Uterus (tissue), 4 donors: ENCODE data around the gene PCAT7. TPM values are rescaled to one million over a fixed set of nuclear protein-coding genes. Genes with fewer than 3 reads are reported as not detected.
"Not testable (repeated sequence)": the region's sequence is repeated elsewhere in the genome, so short reads cannot be mapped to it uniquely, and the experiment has no call there.

Experiments
- DNase-seq, 2 donors: peaks; one replicate each; pipeline ENCODE4 v3.0.0-alpha.2; 2019 to 2020
- H3K27ac ChIP-seq, 2 donors: fragments of 200-600 bp; sonication (generic); 1 replicate in 1 of 2; 2 replicates in 1 of 2; pipeline ENCODE4 v1.5.1; 2016 to 2018
- H3K27me3 ChIP-seq, 2 donors: fragments of 200-600 bp; sonication (generic); one replicate each; pipeline ENCODE4 v1.5.1; 2018 to 2019; ENCODE audit warnings: control low read depth in 1 of 2
- H3K36me3 ChIP-seq, 2 donors: fragments of 200-600 bp; sonication (generic); one replicate each; pipeline ENCODE4 v1.5.1; 2019; ENCODE audit warnings: control low read depth in 1 of 2
- H3K4me1 ChIP-seq, 2 donors: fragments of 200-600 bp; sonication (generic); one replicate each; pipeline ENCODE4 v1.5.1; 2018 to 2019; ENCODE audit warnings: control low read depth in 1 of 2
- H3K4me3 ChIP-seq, 2 donors: fragments of 200-600 bp; sonication (generic); 1 replicate in 1 of 2; 2 replicates in 1 of 2; pipeline ENCODE4 v1.5.1; 2018 to 2019; ENCODE audit warnings: mild to moderate bottlenecking in 1 of 2
- H3K9me3 ChIP-seq, 2 donors: fragments of 200-600 bp; sonication (generic); one replicate each; pipeline ENCODE4 v1.5.1; 2019; ENCODE audit warnings: control low read depth in 1 of 2
- CTCF ChIP-seq, 4 experiments: fragments of 200-600 bp in 2 of 4; fragments of 450-650 bp in 2 of 4; sonication (generic) in 2 of 4; IDR thresholded peaks; one replicate each; pipeline ENCODE4 v1.5.1; 2016 to 2019; ENCODE audit warnings: antibody characterized with exemption in 4 of 4, mild to moderate bottlenecking in 2 of 4, moderate library complexity in 1 of 4
- POLR2A ChIP-seq, 2 donors: fragments of 450-650 bp; IDR thresholded peaks; one replicate each; pipeline ENCODE4 v1.6.1; 2016; ENCODE audit warnings: antibody characterized with exemption in 2 of 2, mild to moderate bottlenecking in 1 of 2, moderate library complexity in 1 of 2
- intact Hi-C: fragments of 100-400 bp; cut with DNase I; formaldehyde crosslinking; loops from one replicate; pipeline ENCODE4 v1.15.1; 2023; ENCODE audit warnings: low total_unique reads
- total RNA-seq, 4 donors: library from RNA; depleted of rRNA in 3 of 4; stranded (reverse); fragments of >200 nt in 3 of 4; gene quantifications; one replicate each; pipeline versions ENCODE4 v1.1.0 to v1.2.4, GENCODE V29; 2014 to 2023
- donor health status: DM: yes; HTN: yes; CAD: no.

PCAT7 gene
- total RNA-seq, 4 donors from 2014 or later: not detected

GRCh38 chr9:94538908-94539307, 16.0 kb upstream of the PCAT7 start:
- Histone ChIP-seq H3K27me3 (no peaks in the 10 kb centered on the region), H3K27ac (no peak overlapping the region), H3K4me1 (no peaks in the 10 kb centered on the region), H3K36me3 (no peaks in the 10 kb centered on the region), H3K9me3 (no peaks in the 10 kb centered on the region), H3K4me3 (no peak overlapping the region)
- DNase-seq: no peak
- no peak for TF ChIP-seq POLR2A (IDR thresholded peaks at IDR 0.05)
- TF ChIP-seq CTCF (IDR thresholded peaks at IDR 0.05): no peak
- intact Hi-C loops: no loop called here

GRCh38 chr9:94544335-94544734, 10.5 kb upstream of the PCAT7 start:
- H3K4me1 ChIP-seq, H3K27me3 ChIP-seq, intact Hi-C loops, DNase-seq, H3K27ac ChIP-seq, H3K9me3 ChIP-seq, H3K36me3 ChIP-seq, H3K4me3 ChIP-seq: not testable (repeated sequence)

- H3K9me3 ChIP-seq: no peaks in the 10 kb centered on the region
- no peak overlapping the region for H3K4me3 ChIP-seq
- TF ChIP-seq CTCF (IDR thresholded peaks at IDR 0.05): no peak
- TF ChIP-seq POLR2A (IDR thresholded peaks at IDR 0.05): no peak
- no peaks in the 10 kb centered on the region for H3K4me1 ChIP-seq
- intact Hi-C loops: no loop called here
- DNase-seq: no peak
- H3K36me3 ChIP-seq: no peaks in the 10 kb centered on the region
- H3K27me3 ChIP-seq: no peaks in the 10 kb centered on the region
- H3K27ac ChIP-seq: no peak overlapping the region
Observed at GRCh38 chr9:94545940-94546339, 8.9 kb upstream of the PCAT7 start.

- Histone ChIP-seq H3K4me1 (no peaks in the 10 kb centered on the region), H3K27me3 (no peaks in the 10 kb centered on the region), H3K4me3 (no peak overlapping the region), H3K36me3 (no peaks in the 10 kb centered on the region), H3K9me3 (no peaks in the 10 kb centered on the region), H3K27ac (no peak overlapping the region)
- intact Hi-C loops: no loop called here
- no peak for TF ChIP-seq CTCF (IDR thresholded peaks at IDR 0.05)
- no peak for TF ChIP-seq POLR2A (IDR thresholded peaks at IDR 0.05)
- DNase-seq: no peak
Observed at GRCh38 chr9:94553029-94553938, 1.6 kb upstream of the PCAT7 start.

- Histone ChIP-seq H3K4me1 (no peaks in the 10 kb centered on the region), H3K36me3 (no peaks in the 10 kb centered on the region), H3K4me3 (no peak overlapping the region), H3K27ac (no peak overlapping the region), H3K9me3 (no peaks in the 10 kb centered on the region), H3K27me3 (no peaks in the 10 kb centered on the region)
- intact Hi-C loops: no loop called here
- DNase-seq: no peak
- TF ChIP-seq POLR2A (IDR thresholded peaks at IDR 0.05) (no peak), CTCF (IDR thresholded peaks at IDR 0.05) (no peak)
Observed at GRCh38 chr9:94554078-94554438, 825 bp upstream of the PCAT7 start.
